ENCODE data around the gene NELFA.
"Not testable (repeated sequence)": the region's sequence is repeated elsewhere in the genome, so short reads cannot be mapped to it uniquely, and the experiment has no call there.

NELFA gene

GRCh38 chr4:2040391-2041238 lies 31.8 kb upstream of the NELFA start:
- DNase-seq, result no peak

GRCh38 chr4:2036866-2037265 lies 28.1 kb upstream of the NELFA start:
- DNase-seq, result peak; percentile 40

- no peak for DNase-seq
These were observed 27.6 kb upstream of the NELFA start for GRCh38 chr4:2036327-2036726.

- DNase-seq, result not testable (repeated sequence)
These were observed 22.4 kb upstream of the NELFA start for GRCh38 chr4:2031161-2031560.

- not testable (repeated sequence) for DNase-seq
These were observed 18.3 kb upstream of the NELFA start for GRCh38 chr4:2027120-2027519.

GRCh38 chr4:2025817-2026216 lies 17.0 kb upstream of the NELFA start:
- DNase-seq, result no peak

GRCh38 chr4:2024683-2025082 lies 15.9 kb upstream of the NELFA start:
- DNase-seq, result no peak

- DNase-seq, result not testable (repeated sequence)
These were observed 12.7 kb upstream of the NELFA start for GRCh38 chr4:2021358-2022018.

- no peak for DNase-seq
These were observed 6.2 kb upstream of the NELFA start for GRCh38 chr4:2015008-2015407.

GRCh38 chr4:2011583-2011982 lies 2.8 kb upstream of the NELFA start:
- DNase-seq, result peak; percentile 65

- DNase-seq, result peak; percentile 90
These were observed 968 bp upstream of the NELFA start for GRCh38 chr4:2009651-2010233.

GRCh38 chr4:2008671-2008920 lies 178 bp downstream of the NELFA start:
- DNase-seq, result no peak

GRCh38 chr4:2007804-2008670 lies 737 bp downstream of the NELFA start:
- peak; percentile 6 for DNase-seq

GRCh38 chr4:2006956-2007653 lies 1.7 kb downstream of the NELFA start:
- no peak for DNase-seq

- DNase-seq, result no peak
These were observed 2.4 kb downstream of the NELFA start for GRCh38 chr4:2006367-2006766.

GRCh38 chr4:2003361-2003760 lies 5.4 kb downstream of the NELFA start:
- DNase-seq, result not testable (repeated sequence)

- DNase-seq, result not testable (repeated sequence)
These were observed 9.5 kb downstream of the NELFA start for GRCh38 chr4:1999308-1999707.

- DNase-seq, result no peak
These were observed 10.5 kb downstream of the NELFA start for GRCh38 chr4:1998296-1998695.

GRCh38 chr4:1997712-1998111 lies 11.1 kb downstream of the NELFA start:
- no peak for DNase-seq

- no peak for DNase-seq
These were observed 11.7 kb downstream of the NELFA start for GRCh38 chr4:1996866-1997611.

GRCh38 chr4:1994938-1995337 lies 13.8 kb downstream of the NELFA start:
- no peak for DNase-seq
